Measurements from ENCODE around the gene SLC6A4.

Gene SLC6A4

DNA sequence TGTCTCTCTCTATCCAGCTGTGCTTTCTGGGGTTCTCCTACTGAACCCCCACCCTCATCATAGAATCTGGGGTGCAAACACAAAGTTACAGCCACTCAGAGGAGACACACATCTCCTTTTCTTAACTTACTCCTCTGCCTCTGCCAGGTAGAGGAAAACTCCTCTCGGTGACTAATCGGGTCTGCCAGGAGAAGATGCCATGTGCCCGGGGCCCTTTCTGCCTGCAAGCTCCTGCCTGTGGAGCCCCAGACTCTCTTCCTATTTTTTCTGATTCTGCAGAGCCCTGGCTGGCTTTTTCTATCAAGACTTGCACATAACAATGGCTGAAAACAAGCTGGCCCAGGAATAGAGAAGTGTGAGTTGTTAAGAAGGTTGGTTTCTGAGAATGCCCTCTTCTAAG, 10.4 kb downstream of the SLC6A4 start:
- no peak overlapping the region for H3K4me3 ChIP-seq (replicated peaks; ENCODE audit: low read depth, low read length)
- H3K27me3 ChIP-seq (replicated peaks; ENCODE audit: control insufficient read depth, insufficient read depth, low read length) = no peaks in the 10 kb centered on the region
- DNase-seq (ENCODE audit: extremely low read depth, insufficient read length) = no peak
- TF ChIP-seq, protein P1, sequence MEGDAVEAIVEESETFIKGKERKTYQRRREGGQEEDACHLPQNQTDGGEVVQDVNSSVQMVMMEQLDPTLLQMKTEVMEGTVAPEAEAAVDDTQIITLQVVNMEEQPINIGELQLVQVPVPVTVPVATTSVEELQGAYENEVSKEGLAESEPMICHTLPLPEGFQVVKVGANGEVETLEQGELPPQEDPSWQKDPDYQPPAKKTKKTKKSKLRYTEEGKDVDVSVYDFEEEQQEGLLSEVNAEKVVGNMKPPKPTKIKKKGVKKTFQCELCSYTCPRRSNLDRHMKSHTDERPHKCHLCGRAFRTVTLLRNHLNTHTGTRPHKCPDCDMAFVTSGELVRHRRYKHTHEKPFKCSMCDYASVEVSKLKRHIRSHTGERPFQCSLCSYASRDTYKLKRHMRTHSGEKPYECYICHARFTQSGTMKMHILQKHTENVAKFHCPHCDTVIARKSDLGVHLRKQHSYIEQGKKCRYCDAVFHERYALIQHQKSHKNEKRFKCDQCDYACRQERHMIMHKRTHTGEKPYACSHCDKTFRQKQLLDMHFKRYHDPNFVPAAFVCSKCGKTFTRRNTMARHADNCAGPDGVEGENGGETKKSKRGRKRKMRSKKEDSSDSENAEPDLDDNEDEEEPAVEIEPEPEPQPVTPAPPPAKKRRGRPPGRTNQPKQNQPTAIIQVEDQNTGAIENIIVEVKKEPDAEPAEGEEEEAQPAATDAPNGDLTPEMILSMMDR (IDR thresholded peaks at IDR 0.05; ENCODE audit: insufficient read depth, low read length, poor library complexity, severe bottlenecking) = no peak
- no peaks in the 10 kb centered on the region for H3K36me3 ChIP-seq (ENCODE audit: control insufficient read depth, insufficient read depth, low read length)

DNA sequence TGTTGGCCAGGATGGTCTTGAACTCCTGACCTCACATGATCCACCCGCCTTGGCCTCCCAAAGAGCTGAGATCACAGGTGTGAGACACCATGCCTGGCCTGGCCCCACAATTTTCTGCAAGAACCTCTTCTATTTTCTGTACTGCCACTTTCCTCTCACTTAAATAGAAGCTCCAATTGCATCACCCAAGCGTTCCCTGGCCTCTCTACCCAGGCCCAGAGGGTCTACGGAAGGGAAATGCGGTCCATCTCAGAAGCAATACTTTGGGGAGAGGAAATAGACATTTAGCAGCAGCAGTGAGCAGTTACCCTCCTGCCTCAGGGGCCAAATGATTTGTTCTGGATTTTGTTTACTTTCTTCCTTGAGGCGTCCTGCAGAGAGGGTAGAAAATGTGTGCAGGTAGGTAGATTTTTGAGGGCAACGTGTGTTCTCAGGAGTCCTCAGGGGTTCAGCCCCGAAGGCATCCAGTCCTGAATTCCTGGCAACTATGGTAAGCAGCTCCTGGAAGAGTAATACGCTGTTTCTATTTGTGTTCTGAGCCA, 11.0 kb downstream of the SLC6A4 start:
- Histone ChIP-seq H3K36me3 (ENCODE audit: control insufficient read depth, insufficient read depth, low read length) (no peaks in the 10 kb centered on the region), H3K27me3 (replicated peaks; ENCODE audit: control insufficient read depth, insufficient read depth, low read length) (no peaks in the 10 kb centered on the region), H3K4me3 (replicated peaks; ENCODE audit: low read depth, low read length) (no peak overlapping the region)
- TF ChIP-seq, protein P1 (IDR thresholded peaks at IDR 0.05; ENCODE audit: insufficient read depth, low read length, poor library complexity, severe bottlenecking) = no peak
- no peak for DNase-seq (ENCODE audit: extremely low read depth, insufficient read length)

DNA sequence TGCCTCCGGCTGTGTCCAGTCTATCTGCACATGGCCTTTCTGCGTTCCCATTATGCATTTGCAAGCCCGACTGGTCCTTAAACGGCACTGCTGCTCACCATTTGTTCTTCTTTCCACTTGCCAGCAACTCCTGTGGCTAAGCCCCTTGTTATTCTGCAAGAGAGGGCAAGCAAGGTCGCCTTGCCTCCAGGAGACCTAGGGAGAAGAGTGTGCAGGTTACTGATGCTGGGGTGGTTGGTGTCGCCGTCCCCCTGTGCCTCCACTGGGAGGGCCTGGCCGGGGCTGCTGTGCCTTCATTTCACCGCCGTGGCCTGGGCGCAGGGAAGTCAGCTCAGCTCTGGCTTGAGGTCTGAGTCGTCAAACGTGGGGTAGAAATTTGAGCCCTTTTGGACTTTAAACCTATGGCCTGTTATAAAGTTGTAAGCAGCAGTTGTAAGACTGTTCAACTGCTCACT, 12.7 kb downstream of the SLC6A4 start:
- Histone ChIP-seq H3K27me3 (replicated peaks; ENCODE audit: control insufficient read depth, insufficient read depth, low read length) (no peaks in the 10 kb centered on the region), H3K36me3 (ENCODE audit: control insufficient read depth, insufficient read depth, low read length) (no peaks in the 10 kb centered on the region), H3K4me3 (replicated peaks; ENCODE audit: low read depth, low read length) (no peak overlapping the region)
- TF ChIP-seq, protein P1 (IDR thresholded peaks at IDR 0.05; ENCODE audit: insufficient read depth, low read length, poor library complexity, severe bottlenecking) = no peak
- no peak for DNase-seq (ENCODE audit: extremely low read depth, insufficient read length)

DNA sequence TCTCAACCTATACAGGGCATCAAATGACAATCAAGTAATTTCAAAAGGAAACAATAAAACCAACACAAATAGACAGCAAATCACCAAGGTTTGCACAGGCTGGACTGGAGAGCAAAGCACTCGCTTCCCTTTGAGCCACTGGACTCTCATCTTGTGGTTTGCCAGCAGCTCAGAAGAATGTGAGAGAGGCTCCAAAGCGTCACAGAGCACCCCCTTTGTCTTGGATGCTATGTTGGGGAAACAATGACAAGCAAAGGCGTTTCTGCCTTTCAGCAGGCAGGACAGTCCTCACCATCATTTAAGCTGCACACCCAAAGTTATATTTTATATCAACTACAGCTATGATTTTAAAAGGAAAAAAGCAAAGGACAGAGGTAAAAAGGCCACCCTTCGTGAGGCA, 13.2 kb downstream of the SLC6A4 start:
- Histone ChIP-seq H3K36me3 (ENCODE audit: control insufficient read depth, insufficient read depth, low read length) (no peaks in the 10 kb centered on the region), H3K4me3 (replicated peaks; ENCODE audit: low read depth, low read length) (no peak overlapping the region), H3K27me3 (replicated peaks; ENCODE audit: control insufficient read depth, insufficient read depth, low read length) (no peaks in the 10 kb centered on the region)
- DNase-seq (ENCODE audit: extremely low read depth, insufficient read length) = no peak
- TF ChIP-seq, protein P1 (IDR thresholded peaks at IDR 0.05; ENCODE audit: insufficient read depth, low read length, poor library complexity, severe bottlenecking) = no peak

DNA sequence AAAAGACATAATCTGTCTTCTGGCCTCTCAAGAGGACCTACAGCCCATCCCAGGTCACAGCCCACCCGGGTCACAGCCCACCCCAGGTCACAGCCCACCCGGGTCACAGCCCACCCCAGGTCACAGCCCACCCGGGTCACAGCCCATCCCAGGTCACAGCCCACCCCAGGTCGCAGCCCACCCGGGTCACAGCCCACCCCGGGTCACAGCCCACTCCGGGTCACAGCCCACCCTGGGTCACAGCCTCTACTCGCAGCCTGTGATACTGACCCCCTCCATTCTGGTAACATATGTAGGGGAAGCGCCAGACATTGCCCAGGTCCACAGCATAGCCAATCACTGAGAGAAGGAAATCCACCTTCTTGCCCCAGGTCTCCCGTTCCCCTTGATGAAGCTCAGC, 14.2 kb downstream of the SLC6A4 start:
- Histone ChIP-seq H3K4me3 (replicated peaks; ENCODE audit: low read depth, low read length) (no peak overlapping the region), H3K36me3 (ENCODE audit: control insufficient read depth, insufficient read depth, low read length) (no peaks in the 10 kb centered on the region), H3K27me3 (replicated peaks; ENCODE audit: control insufficient read depth, insufficient read depth, low read length) (no peaks in the 10 kb centered on the region)
- DNase-seq (ENCODE audit: extremely low read depth, insufficient read length) = no peak
- TF ChIP-seq, protein P1 (IDR thresholded peaks at IDR 0.05; ENCODE audit: insufficient read depth, low read length, poor library complexity, severe bottlenecking) = no peak

DNA sequence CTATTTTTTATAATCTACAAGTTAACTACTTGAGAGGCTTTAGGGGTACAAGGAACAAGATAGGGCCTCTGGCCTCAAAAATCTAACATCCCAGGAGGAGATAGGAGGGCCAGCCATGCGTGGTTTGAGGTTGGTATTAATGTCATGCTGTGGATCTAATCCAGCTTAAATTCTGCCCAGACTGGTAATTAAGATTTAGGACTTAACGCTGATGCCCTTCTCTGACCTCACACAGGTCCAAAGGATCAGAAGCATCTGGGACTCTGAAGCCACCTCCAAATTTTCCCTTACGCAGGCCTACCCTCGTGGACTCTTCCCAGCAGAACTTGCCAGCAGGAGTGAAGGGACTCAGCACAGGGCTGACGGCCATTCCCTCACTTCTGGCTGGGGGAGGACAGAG, 15.1 kb downstream of the SLC6A4 start:
- Histone ChIP-seq H3K4me3 (replicated peaks; ENCODE audit: low read depth, low read length) (no peak overlapping the region), H3K36me3 (ENCODE audit: control insufficient read depth, insufficient read depth, low read length) (no peaks in the 10 kb centered on the region), H3K27me3 (replicated peaks; ENCODE audit: control insufficient read depth, insufficient read depth, low read length) (no peaks in the 10 kb centered on the region)
- DNase-seq (ENCODE audit: extremely low read depth, insufficient read length) = no peak
- TF ChIP-seq, protein P1 (IDR thresholded peaks at IDR 0.05; ENCODE audit: insufficient read depth, low read length, poor library complexity, severe bottlenecking) = no peak

Measured in GM06990 (cell line).